Keratinocyte (primary cell): Measurements from ENCODE around the gene CLEC7A. TPM values are rescaled to one million over a fixed set of nuclear protein-coding genes. Genes with fewer than 3 reads are reported as not detected.

Experiments used
- DNase-seq: peaks from one replicate; pipeline ENCODE4 v3.0.0-alpha.2; 2011; ENCODE audit warnings: low read depth, missing footprints, low spot score
- FAIRE-seq: peaks from 2 replicates; lab custom pipeline; 2011; peaks lifted over from hg19 to GRCh38; lab: Jason Lieb, UNC
- H2AFZ ChIP-seq: 2 replicates; pipeline ENCODE4 v1.6.0; 2012; ENCODE audit warnings: low read length, control low read depth, inconsistent platforms; ENCODE audit not compliant: control insufficient read depth
- H3K27ac ChIP-seq: 2 replicates; pipeline ENCODE4 v1.5.1; 2011; ENCODE audit warnings: low read length; ENCODE audit not compliant: control insufficient read depth, insufficient read depth
- H3K27me3 ChIP-seq: 3 replicates; pipeline ENCODE4 v1.6.0; 2011; ENCODE audit warnings: low read length; ENCODE audit not compliant: control insufficient read depth, insufficient read depth; ENCODE audit errors: extremely low read depth
- H3K36me3 ChIP-seq, 2 experiments: 2 replicates in 1 of 2; 3 replicates in 1 of 2; pipeline ENCODE4 v1.5.1; 2011; ENCODE audit warnings: low read length in 2 of 2, mild to moderate bottlenecking in 1 of 2; ENCODE audit not compliant: control insufficient read depth in 2 of 2, insufficient read depth in 2 of 2; ENCODE audit errors: extremely low read depth in 1 of 2
- H3K4me1 ChIP-seq: 3 replicates; pipeline ENCODE4 v1.5.1; 2011; ENCODE audit warnings: low read length; ENCODE audit not compliant: control insufficient read depth, insufficient read depth; ENCODE audit errors: extremely low read depth
- H3K4me2 ChIP-seq: 3 replicates; pipeline ENCODE4 v1.6.0; 2011; ENCODE audit warnings: low read depth, low read length; ENCODE audit not compliant: control insufficient read depth, insufficient read depth; ENCODE audit errors: extremely low read depth
- H3K4me3 ChIP-seq, 3 experiments: fragments of 200-600 bp in 1 of 3; sonication (generic) in 1 of 3; 2 replicates in 2 of 3; 3 replicates in 1 of 3; pipeline ENCODE4 v1.5.1; 2011 to 2016; ENCODE audit warnings: low read length in 3 of 3, mild to moderate bottlenecking in 3 of 3, control low read depth in 2 of 3, inconsistent platforms in 1 of 3, low read depth in 1 of 3, mixed read lengths in 1 of 3, mixed run types in 1 of 3, moderate library complexity in 1 of 3; ENCODE audit not compliant: control insufficient read depth in 2 of 3, insufficient read depth in 2 of 3; ENCODE audit errors: extremely low read depth in 1 of 3
- H3K79me2 ChIP-seq: 2 replicates; pipeline ENCODE4 v1.6.0; 2012; ENCODE audit warnings: low read length; ENCODE audit not compliant: control insufficient read depth, insufficient read depth
- H3K9ac ChIP-seq: 3 replicates; pipeline ENCODE4 v1.6.0; 2011; ENCODE audit warnings: low read length; ENCODE audit not compliant: control insufficient read depth, insufficient read depth; ENCODE audit errors: extremely low read depth
- H3K9me1 ChIP-seq: 3 replicates; pipeline ENCODE4 v1.6.0; 2011; ENCODE audit warnings: low read length; ENCODE audit not compliant: control insufficient read depth, insufficient read depth; ENCODE audit errors: extremely low read depth
- H3K9me3 ChIP-seq: 2 replicates; pipeline ENCODE4 v1.5.1; 2012; ENCODE audit warnings: low read depth, low read length; ENCODE audit not compliant: control insufficient read depth
- H4K20me1 ChIP-seq: 3 replicates; pipeline ENCODE4 v1.6.0; 2011; ENCODE audit warnings: low read length; ENCODE audit not compliant: control insufficient read depth, insufficient read depth; ENCODE audit errors: extremely low read depth
- EZH2 ChIP-seq: IDR thresholded peaks from one replicate; pipeline ENCODE4 v1.6.1; 2012; ENCODE audit warnings: inconsistent platforms, mild to moderate bottlenecking, low read length, moderate library complexity
- dilution Hi-C: fragments of 300-500 bp; cut with MboI; formaldehyde crosslinking; loops from one replicate; pipeline ENCODE4 v1.7.0; 2020; ENCODE audit warnings: low sequenced_read_pairs; ENCODE audit not compliant: extremely low pct_ligation_motif_present
- polyA plus RNA-seq, 5 experiments: library from polyadenylated mRNA; depleted of rRNA in 3 of 5; stranded (reverse) in 3 of 5; stranded (forward) in 1 of 5; unstranded in 1 of 5; fragments of >200 nt; gene quantifications; 1 replicate in 1 of 5; 2 replicates in 3 of 5; 3 replicates in 1 of 5; pipeline versions ENCODE4 v1.2.1 to v1.2.3, GENCODE V29; 2011 to 2012; ENCODE audit warnings: missing spikeins in 2 of 5, low read depth in 1 of 5, low replicate concordance in 1 of 5
- TF ChIP-seq, protein P1 (sequence below), 3 experiments: IDR thresholded peaks in 1 of 3; conservative IDR thresholded peaks in 1 of 3; optimal IDR thresholded peaks in 1 of 3; 2 replicates in 2 of 3; 3 replicates in 1 of 3; pipeline versions ENCODE3 to v1.5.1; 2011; ENCODE audit warnings: low read length in 3 of 3, mild to moderate bottlenecking in 3 of 3, moderate library complexity in 2 of 3, control low read depth in 1 of 3, inconsistent platforms in 1 of 3; ENCODE audit not compliant: insufficient read depth in 2 of 3; ENCODE audit errors: extremely low read depth in 1 of 3

The CLEC7A gene
- polyA plus RNA-seq, 1 donor (not counting 4 experiments of a cell fraction or from before 2014, with no cell fraction given): 0.62 TPM

- dilution Hi-C loops: no loop called here
- H2AFZ ChIP-seq: no peak overlapping the region
- peaks cover 6% of the 10 kb centered on the region for H3K4me1 ChIP-seq
These were observed 57.9 kb downstream of the CLEC7A start for GRCh38 chr12:10072131-10072530.

GRCh38 chr12:10070380-10070779, 59.6 kb downstream of the CLEC7A start:
- Histone ChIP-seq H2AFZ (no peak overlapping the region), H3K36me3 (no peaks in the 10 kb centered on the region), H3K9ac (no peak overlapping the region), H3K27ac (no peak overlapping the region), H3K27me3 (no peaks in the 10 kb centered on the region), H3K9me1 (no peaks in the 10 kb centered on the region), H4K20me1 (no peaks in the 10 kb centered on the region), H3K79me2 (no peaks in the 10 kb centered on the region), H3K4me3 (no peak overlapping the region), H3K4me1 (peaks cover 6% of the 10 kb centered on the region), H3K4me2 (no peak overlapping the region), H3K9me3 (no peaks in the 10 kb centered on the region)
- no peak for FAIRE-seq
- dilution Hi-C loops: no loop called here
- TF ChIP-seq, protein P1, sequence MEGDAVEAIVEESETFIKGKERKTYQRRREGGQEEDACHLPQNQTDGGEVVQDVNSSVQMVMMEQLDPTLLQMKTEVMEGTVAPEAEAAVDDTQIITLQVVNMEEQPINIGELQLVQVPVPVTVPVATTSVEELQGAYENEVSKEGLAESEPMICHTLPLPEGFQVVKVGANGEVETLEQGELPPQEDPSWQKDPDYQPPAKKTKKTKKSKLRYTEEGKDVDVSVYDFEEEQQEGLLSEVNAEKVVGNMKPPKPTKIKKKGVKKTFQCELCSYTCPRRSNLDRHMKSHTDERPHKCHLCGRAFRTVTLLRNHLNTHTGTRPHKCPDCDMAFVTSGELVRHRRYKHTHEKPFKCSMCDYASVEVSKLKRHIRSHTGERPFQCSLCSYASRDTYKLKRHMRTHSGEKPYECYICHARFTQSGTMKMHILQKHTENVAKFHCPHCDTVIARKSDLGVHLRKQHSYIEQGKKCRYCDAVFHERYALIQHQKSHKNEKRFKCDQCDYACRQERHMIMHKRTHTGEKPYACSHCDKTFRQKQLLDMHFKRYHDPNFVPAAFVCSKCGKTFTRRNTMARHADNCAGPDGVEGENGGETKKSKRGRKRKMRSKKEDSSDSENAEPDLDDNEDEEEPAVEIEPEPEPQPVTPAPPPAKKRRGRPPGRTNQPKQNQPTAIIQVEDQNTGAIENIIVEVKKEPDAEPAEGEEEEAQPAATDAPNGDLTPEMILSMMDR (optimal IDR thresholded peaks at IDR 0.05 in 1 of 3, IDR thresholded peaks at IDR 0.05 in 1 of 3, conservative IDR thresholded peaks at IDR 0.05 in 1 of 3; ENCODE audit: extremely low read depth in 1 of 3, insufficient read depth in 2 of 3, low read length in 3 of 3): no peak
- TF ChIP-seq EZH2: no peak
- no peak for DNase-seq

More at GRCh38 chr12:10072131-10072530, 57.9 kb downstream of the CLEC7A start:
- Histone ChIP-seq H3K27me3 (no peaks in the 10 kb centered on the region), H3K4me2 (no peak overlapping the region), H3K27ac (no peak overlapping the region), H3K9me1 (no peaks in the 10 kb centered on the region), H4K20me1 (no peaks in the 10 kb centered on the region), H3K9ac (no peak overlapping the region), H3K4me3 (no peak overlapping the region), H3K36me3 (no peaks in the 10 kb centered on the region), H3K79me2 (no peaks in the 10 kb centered on the region), H3K9me3 (no peaks in the 10 kb centered on the region)
- no peak for TF ChIP-seq EZH2
- TF ChIP-seq, protein P1 (optimal IDR thresholded peaks at IDR 0.05 in 1 of 3, IDR thresholded peaks at IDR 0.05 in 1 of 3, conservative IDR thresholded peaks at IDR 0.05 in 1 of 3; ENCODE audit: extremely low read depth in 1 of 3, insufficient read depth in 2 of 3, low read length in 3 of 3): no peak
- no peak for FAIRE-seq
- DNase-seq: no peak
